Endothelial cell of umbilical vein (primary cell): ENCODE data around the gene DTD2. TPM values are rescaled to one million over a fixed set of nuclear protein-coding genes. Genes with fewer than 3 reads are reported as not detected.

Experiments
- BruUV-seq: library from RNA; stranded (reverse); fragments of 400-500 nt; replicated peaks from 2 replicates; lab custom pipeline; 2021; lab: Mats Ljungman, UMichigan
- CTCF ChIA-PET: fragments of 300-600, 350-600 bp; sonication (Branson Sonifier 250); formaldehyde crosslinking; loops from one replicate; lab custom pipeline; 2021; ENCODE audit warnings: antibody characterized with exemption, inconsistent platforms; lab: Charles Lee
- POLR2A ChIA-PET: fragments of 300-600, 350-600 bp; sonication (Branson Sonifier 250); formaldehyde crosslinking; loops from one replicate; lab custom pipeline; 2021; ENCODE audit warnings: antibody characterized with exemption, inconsistent platforms; lab: Charles Lee
- DNase-seq: peaks from one replicate; pipeline ENCODE4 v3.0.0-alpha.2; 2011; ENCODE audit warnings: low read depth, low spot score
- FAIRE-seq: peaks from 2 replicates; lab custom pipeline; 2011; peaks lifted over from hg19 to GRCh38; lab: Jason Lieb, UNC
- H2AFZ ChIP-seq: 2 replicates; pipeline ENCODE4 v1.6.0; 2012; ENCODE audit warnings: low read depth, low read length, control low read depth, inconsistent platforms
- H3K27ac ChIP-seq: 2 replicates; pipeline ENCODE4 v1.5.1; 2011; ENCODE audit warnings: low read depth, mild to moderate bottlenecking, control low read depth, low read length, moderate library complexity; ENCODE audit not compliant: insufficient read depth
- H3K27me3 ChIP-seq, 2 experiments: 2 replicates each; pipeline versions ENCODE4 v1.6.0 to v1.6.1; 2011; ENCODE audit warnings: low read length in 2 of 2, mixed read lengths in 1 of 2; ENCODE audit not compliant: control insufficient read depth in 2 of 2, insufficient read depth in 2 of 2
- H3K36me3 ChIP-seq, 2 experiments: 2 replicates in 1 of 2; 3 replicates in 1 of 2; pipeline ENCODE4 v1.5.1; 2011; ENCODE audit warnings: low read length in 2 of 2, mild to moderate bottlenecking in 1 of 2, moderate library complexity in 1 of 2; ENCODE audit not compliant: control insufficient read depth in 2 of 2, insufficient read depth in 2 of 2; ENCODE audit errors: extremely low read depth in 1 of 2
- H3K4me1 ChIP-seq: 3 replicates; pipeline ENCODE4 v1.5.1; 2011; ENCODE audit warnings: mild to moderate bottlenecking, low read length; ENCODE audit not compliant: control insufficient read depth, insufficient read depth; ENCODE audit errors: extremely low read depth
- H3K4me2 ChIP-seq: 2 replicates; pipeline ENCODE4 v1.6.1; 2011; ENCODE audit warnings: low read length, control low read depth, mixed read lengths; ENCODE audit not compliant: insufficient read depth
- H3K4me3 ChIP-seq, 3 experiments: fragments of 200-600 bp in 1 of 3; sonication (generic), shearing (Covaris generic) in 1 of 3; replicated peaks in 1 of 3; 2 replicates each; pipeline ENCODE4 v1.5.1; 2011 to 2016; ENCODE audit warnings: control low read depth in 3 of 3, low read length in 3 of 3, mild to moderate bottlenecking in 2 of 3, inconsistent platforms in 1 of 3, low read depth in 1 of 3, moderate library complexity in 1 of 3; ENCODE audit not compliant: insufficient read depth in 1 of 3
- H3K79me2 ChIP-seq: 2 replicates; pipeline ENCODE4 v1.6.0; 2012; ENCODE audit warnings: low read length, inconsistent platforms; ENCODE audit not compliant: control insufficient read depth, insufficient read depth
- H3K9ac ChIP-seq: replicated peaks from 2 replicates; pipeline ENCODE3; 2011; ENCODE audit warnings: low read length, control low read depth; ENCODE audit not compliant: insufficient read depth; ENCODE audit errors: extremely low read depth
- H3K9me1 ChIP-seq: replicated peaks from 3 replicates; pipeline ENCODE4 v1.6.0; 2011; ENCODE audit warnings: mild to moderate bottlenecking, low read length; ENCODE audit not compliant: control insufficient read depth, insufficient read depth; ENCODE audit errors: extremely low read depth
- H3K9me3 ChIP-seq: replicated peaks from 2 replicates; pipeline ENCODE4 v1.5.1; 2012; ENCODE audit warnings: low read length, inconsistent platforms; ENCODE audit not compliant: control insufficient read depth, insufficient read depth
- H4K20me1 ChIP-seq: replicated peaks from 2 replicates; pipeline ENCODE3; 2011; ENCODE audit warnings: mild to moderate bottlenecking, low read length; ENCODE audit not compliant: control insufficient read depth, insufficient read depth; ENCODE audit errors: extremely low read depth
- CTCF ChIP-seq, 2 donors: IDR thresholded peaks; 1 replicate in 1 of 2; 2 replicates in 1 of 2; pipeline ENCODE4 v1.5.1; 2011; ENCODE audit warnings: low read length in 2 of 2, mild to moderate bottlenecking in 2 of 2, moderate library complexity in 2 of 2, control low read depth in 1 of 2, inconsistent platforms in 1 of 2, low read depth in 1 of 2; ENCODE audit not compliant: insufficient read depth in 1 of 2; ENCODE audit errors: extremely low read depth in 1 of 2
- EZH2 ChIP-seq: IDR thresholded peaks from 2 replicates; pipeline ENCODE4 v1.6.1; 2012; ENCODE audit warnings: borderline replicate concordance, low read depth, mild to moderate bottlenecking, moderate library complexity, low read length, inconsistent platforms; ENCODE audit not compliant: severe bottlenecking
- FOS ChIP-seq: IDR thresholded peaks from 2 replicates; pipeline ENCODE4 v1.6.1; 2011; ENCODE audit warnings: mild to moderate bottlenecking, low read length, moderate library complexity, borderline replicate concordance; ENCODE audit not compliant: insufficient read depth
- GATA2 ChIP-seq: IDR thresholded peaks from 2 replicates; pipeline ENCODE4 v1.7.0; 2011; ENCODE audit warnings: low read depth, mild to moderate bottlenecking, moderate library complexity, mixed read lengths, low read length; ENCODE audit not compliant: insufficient read length, insufficient read depth
- JUN ChIP-seq: IDR thresholded peaks from 2 replicates; pipeline ENCODE4 v1.6.1; 2011; ENCODE audit warnings: borderline replicate concordance, low read depth; ENCODE audit not compliant: insufficient read length, insufficient read depth
- MAX ChIP-seq: IDR thresholded peaks from 2 replicates; pipeline ENCODE4 v1.6.1; 2011; ENCODE audit not compliant: insufficient read depth, insufficient read length
- MYC ChIP-seq: IDR thresholded peaks from one replicate; pipeline ENCODE4 v1.6.1; 2011; ENCODE audit warnings: mild to moderate bottlenecking, low read depth, low read length
- POLR2A ChIP-seq: IDR thresholded peaks from 2 replicates; pipeline ENCODE4 v1.6.1; 2012; ENCODE audit warnings: low read depth, mild to moderate bottlenecking, control low read depth, low read length
- POLR2AphosphoS5 ChIP-seq: IDR thresholded peaks from 2 replicates; pipeline ENCODE4 v1.6.1; 2012; ENCODE audit warnings: low read depth, mild to moderate bottlenecking, control low read depth, low read length, moderate library complexity; ENCODE audit not compliant: insufficient read depth
- dilution Hi-C: fragments of 300-500 bp; cut with MboI; formaldehyde crosslinking; loops from one replicate; pipeline ENCODE4 v1.15.0; 2019; ENCODE audit warnings: low sequenced_read_pairs; ENCODE audit not compliant: extremely low pct_ligation_motif_present
- intact Hi-C: fragments of 100-400 bp; cut with micrococcal nuclease; formaldehyde crosslinking; loops from one replicate; pipeline ENCODE4 v1.10.0; 2022
- polyA plus RNA-seq, 4 experiments: library from polyadenylated mRNA; depleted of rRNA in 3 of 4; stranded (reverse) in 3 of 4; unstranded in 1 of 4; fragments of >200 nt; gene quantifications; 2 replicates each; pipeline versions ENCODE4 v1.2.1 to v1.2.3, GENCODE V29; 2011 to 2012; ENCODE audit warnings: missing spikeins in 1 of 4
- total RNA-seq: library from RNA; stranded (reverse); gene quantifications from 2 replicates; pipeline ENCODE4 v1.2.3, GENCODE V29; 2021

The DTD2 gene
- total and polyA plus RNA-seq, 2 donors (not counting 3 experiments of a cell fraction or from before 2014, with no cell fraction given) = 9.2 to 14.4 TPM

DNA sequence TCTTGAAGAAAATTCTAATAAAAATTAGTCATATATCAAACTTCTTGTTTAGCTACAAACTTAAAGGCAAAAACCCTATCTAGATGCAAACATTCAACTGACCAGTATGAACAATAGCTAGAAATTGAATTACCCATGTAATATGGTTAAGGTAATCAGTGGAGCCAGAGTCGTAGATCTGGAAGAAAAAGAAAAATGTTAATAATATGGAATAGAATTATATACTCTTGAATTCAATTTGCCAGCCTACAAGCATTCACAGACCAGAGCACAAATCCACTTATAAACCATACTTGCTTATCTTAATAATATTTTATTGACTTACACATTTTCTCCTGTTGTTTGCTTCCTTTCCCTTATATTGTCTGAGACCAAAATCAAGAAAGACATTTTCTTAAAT lies 29.3 kb downstream of the DTD2 start:
- CTCF ChIA-PET = interaction anchor here (0.9 to 1.4 kb wide), 2 partner anchors 10 to 22 kb away, joined by 3 to 4 read pairs; no protein-coding TSS in a partner anchor
- H3K4me2 ChIP-seq = no peak overlapping the region
- no peaks in the 10 kb centered on the region for H3K4me1 ChIP-seq
- no peak overlapping the region for H3K4me3 ChIP-seq
- FAIRE-seq (no peak), DNase-seq (no peak)
- POLR2A ChIA-PET = interaction anchor here (0.7 to 1.2 kb wide), 3 partner anchors 7 to 46 kb away, joined by 3 to 4 read pairs (median 4); partner anchors contain the start of gene HEATR5A
- H3K27me3 ChIP-seq = no peaks in the 10 kb centered on the region
- no peaks in the 10 kb centered on the region for H3K9me1 ChIP-seq
- BruUV-seq = no TSS peak
- TF ChIP-seq EZH2 (no peak), FOS (no peak), POLR2AphosphoS5 (no peak), CTCF (IDR thresholded peaks at IDR 0.05; ENCODE audit: extremely low read depth in 1 of 2, insufficient read depth in 1 of 2, low read depth in 1 of 2, low read length in 2 of 2) (no peak), POLR2A (no peak), JUN (no peak), MYC (no peak), GATA2 (no peak), MAX (no peak)
- intact Hi-C loops (no loop called here), dilution Hi-C loops (no loop called here)
- H3K9me3 ChIP-seq = no peaks in the 10 kb centered on the region
- H2AFZ ChIP-seq = no peak overlapping the region
- no peaks in the 10 kb centered on the region for H3K79me2 ChIP-seq
- H3K27ac ChIP-seq = no peak overlapping the region
- no peaks in the 10 kb centered on the region for H4K20me1 ChIP-seq
- no peaks in the 10 kb centered on the region for H3K36me3 ChIP-seq
- no peak overlapping the region for H3K9ac ChIP-seq
